HL-60 (cell line): ENCODE data around the gene SLC25A18.

Source experiments
- DNase-seq, 2 experiments: peaks; one replicate each; pipeline ENCODE4 v3.0.0-alpha.2; 2010 to 2020; ENCODE audit warnings: low read depth in 1 of 2, low spot score in 1 of 2
- H3K27ac ChIP-seq: fragments of 250-450 bp; sonication (Bioruptor Pico); replicated peaks from 2 replicates; pipeline ENCODE4 v1.5.1; 2020; ENCODE audit warnings: mild to moderate bottlenecking, moderate library complexity
- H3K27me3 ChIP-seq: fragments of 250-450 bp; sonication (Bioruptor Pico); 2 replicates; pipeline ENCODE4 v1.5.1; 2021; ENCODE audit warnings: mild to moderate bottlenecking, moderate library complexity; ENCODE audit not compliant: insufficient read depth, poor library complexity, severe bottlenecking
- H3K4me3 ChIP-seq: replicated peaks from 2 replicates; pipeline ENCODE4 v1.5.1; 2011; ENCODE audit warnings: mild to moderate bottlenecking, control low read depth, low read length; ENCODE audit not compliant: insufficient read depth
- CTCF ChIP-seq: IDR thresholded peaks from one replicate; pipeline ENCODE4 v1.5.1; 2011; ENCODE audit warnings: low read length, control low read depth, inconsistent platforms; ENCODE audit not compliant: insufficient read depth
- GABPA ChIP-seq: IDR thresholded peaks from 2 replicates; pipeline ENCODE4 v1.6.1; 2012; ENCODE audit warnings: low read depth
- POLR2AphosphoS5 ChIP-seq: IDR thresholded peaks from 2 replicates; pipeline ENCODE4 v1.6.1; 2012; ENCODE audit warnings: low read depth
- REST ChIP-seq: IDR thresholded peaks from 2 replicates; pipeline ENCODE4 v1.6.1; 2012; ENCODE audit warnings: low read depth; ENCODE audit not compliant: insufficient replicate concordance
- SPI1 ChIP-seq: IDR thresholded peaks from 2 replicates; pipeline ENCODE4 v1.6.1; 2012; ENCODE audit warnings: low read depth, mild to moderate bottlenecking, borderline replicate concordance

Gene SLC25A18

GRCh38 chr22:17629641-17630040, 66.3 kb downstream of the SLC25A18 start:
- H3K4me3 ChIP-seq, result no peak overlapping the region; the same call in 1 of the 2 replicates
- peak; percentile 34 to 36 for DNase-seq
- H3K27ac ChIP-seq, result peak overlapping the region; percentile 88
- H3K27me3 ChIP-seq, result no peaks in the 10 kb centered on the region
- TF ChIP-seq SPI1, result peak; percentile 71; the same call in 1 of the 2 replicates
- no peak for TF ChIP-seq GABPA

GRCh38 chr22:17631076-17631565, 67.8 kb downstream of the SLC25A18 start:
- TF ChIP-seq POLR2AphosphoS5, result no peak
- no peak for TF ChIP-seq SPI1
- no peak overlapping the region for H3K27ac ChIP-seq
- DNase-seq, result no peak

GRCh38 chr22:17633217-17633997, 70.1 kb downstream of the SLC25A18 start:
- Histone ChIP-seq H3K27ac (no peak overlapping the region; the same call in 1 of the 2 replicates), H3K27me3 (no peaks in the 10 kb centered on the region), H3K4me3 (no peak overlapping the region)
- DNase-seq, result no peak
- TF ChIP-seq CTCF, result no peak
- no peak for TF ChIP-seq REST
- TF ChIP-seq SPI1, result no peak
- no peak for TF ChIP-seq GABPA
- TF ChIP-seq POLR2AphosphoS5, result no peak

More at GRCh38 chr22:17631076-17631565, 67.8 kb downstream of the SLC25A18 start:
- H3K4me3 ChIP-seq, result no peak overlapping the region
- no peaks in the 10 kb centered on the region for H3K27me3 ChIP-seq

GRCh38 chr22:17633998-17634323, 70.7 kb downstream of the SLC25A18 start:
- no peak overlapping the region for H3K27ac ChIP-seq
- DNase-seq, result no peak
- no peak overlapping the region for H3K4me3 ChIP-seq
- TF ChIP-seq CTCF (no peak), REST (no peak), SPI1 (no peak), GABPA (no peak), POLR2AphosphoS5 (no peak)
- H3K27me3 ChIP-seq, result no peaks in the 10 kb centered on the region

- DNase-seq, result no peak
- no peak overlapping the region for H3K4me3 ChIP-seq
- no peak overlapping the region for H3K27ac ChIP-seq
- no peak for TF ChIP-seq POLR2AphosphoS5
- no peak for TF ChIP-seq GABPA
- TF ChIP-seq SPI1, result no peak
- TF ChIP-seq CTCF, result no peak
- TF ChIP-seq REST, result no peak
- H3K27me3 ChIP-seq, result no peaks in the 10 kb centered on the region
Observed at GRCh38 chr22:17634696-17635095, 71.4 kb downstream of the SLC25A18 start.
